Measurements from ENCODE around the gene HHLA2.

GRCh38 chr3:108343491-108343890 lies 47.1 kb downstream of the HHLA2 start:
- TF ChIP-seq POLR2AphosphoS5 (IDR thresholded peaks at IDR 0.05; ENCODE audit: low read depth, low read length) (no peak), POLR2A (IDR thresholded peaks at IDR 0.05; ENCODE audit: low read depth, low read length) (no peak), TAF1 (IDR thresholded peaks at IDR 0.05; ENCODE audit: borderline replicate concordance, low read depth, low read length) (no peak)

All from GM12892 (cell line).